Testis (tissue), 2 donors: ENCODE data around the gene MAP6D1.

ENCODE experiments used
- POLR2A ChIP-seq: fragments of 450-650 bp; IDR thresholded peaks from one replicate; pipeline ENCODE4 v1.6.1; 2017; ENCODE audit warnings: antibody characterized with exemption, mild to moderate bottlenecking, moderate library complexity
- TF ChIP-seq, protein P1 (sequence below), 3 experiments: fragments of 450-650 bp in 2 of 3; fragments of 200-600 bp in 1 of 3; sonication (generic) in 1 of 3; IDR thresholded peaks; one replicate each; pipeline ENCODE4 v1.5.1; 2016 to 2019; ENCODE audit warnings: antibody characterized with exemption in 3 of 3, mild to moderate bottlenecking in 2 of 3, moderate library complexity in 1 of 3

DNA sequence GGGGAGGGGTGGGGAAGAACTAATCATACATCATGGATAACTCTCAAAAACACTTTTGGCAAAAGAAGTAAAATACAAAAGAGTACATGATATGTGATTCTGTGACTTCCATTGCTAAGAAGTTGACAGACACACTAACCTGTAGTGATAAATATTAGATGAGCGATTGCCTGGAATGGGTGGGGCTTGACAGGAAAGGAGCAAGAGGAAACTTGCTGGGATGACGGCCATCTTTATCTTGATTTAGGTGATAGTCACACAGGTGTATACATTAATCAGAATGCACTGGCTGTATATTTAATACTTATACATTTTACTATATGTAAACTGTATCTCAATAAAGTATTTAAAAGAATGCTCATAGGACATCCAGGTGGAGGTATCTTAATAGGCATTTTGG, 46.2 kb upstream of the MAP6D1 start:
- TF ChIP-seq POLR2A: no peak
- TF ChIP-seq, protein P1, sequence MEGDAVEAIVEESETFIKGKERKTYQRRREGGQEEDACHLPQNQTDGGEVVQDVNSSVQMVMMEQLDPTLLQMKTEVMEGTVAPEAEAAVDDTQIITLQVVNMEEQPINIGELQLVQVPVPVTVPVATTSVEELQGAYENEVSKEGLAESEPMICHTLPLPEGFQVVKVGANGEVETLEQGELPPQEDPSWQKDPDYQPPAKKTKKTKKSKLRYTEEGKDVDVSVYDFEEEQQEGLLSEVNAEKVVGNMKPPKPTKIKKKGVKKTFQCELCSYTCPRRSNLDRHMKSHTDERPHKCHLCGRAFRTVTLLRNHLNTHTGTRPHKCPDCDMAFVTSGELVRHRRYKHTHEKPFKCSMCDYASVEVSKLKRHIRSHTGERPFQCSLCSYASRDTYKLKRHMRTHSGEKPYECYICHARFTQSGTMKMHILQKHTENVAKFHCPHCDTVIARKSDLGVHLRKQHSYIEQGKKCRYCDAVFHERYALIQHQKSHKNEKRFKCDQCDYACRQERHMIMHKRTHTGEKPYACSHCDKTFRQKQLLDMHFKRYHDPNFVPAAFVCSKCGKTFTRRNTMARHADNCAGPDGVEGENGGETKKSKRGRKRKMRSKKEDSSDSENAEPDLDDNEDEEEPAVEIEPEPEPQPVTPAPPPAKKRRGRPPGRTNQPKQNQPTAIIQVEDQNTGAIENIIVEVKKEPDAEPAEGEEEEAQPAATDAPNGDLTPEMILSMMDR (IDR thresholded peaks at IDR 0.05): no peak
